Heart left ventricle (tissue), 16 donors: Measurements from ENCODE around the gene HOXA9. TPM values are rescaled to one million over a fixed set of nuclear protein-coding genes. Genes with fewer than 3 reads are reported as not detected.

Source experiments
- ATAC-seq, 4 donors: fragments of 200-7000 bp; cut with Tn5 transposase; one replicate each; pipeline ENCODE4 v1.9.1; 2020 to 2022; ENCODE audit warnings: moderate library complexity in 4 of 4, mild to moderate bottlenecking in 3 of 4, moderate number of reproducible peaks in 1 of 4
- DNase-seq, 5 donors: peaks; one replicate each; pipeline ENCODE4 v3.0.0-alpha.2; 2020
- H3K27ac ChIP-seq, 12 donors: fragments of 200-600 bp; sonication (generic) in 4 of 12; one replicate each; pipeline versions ENCODE4 v1.5.0 to v1.8.0; 2016 to 2022; ENCODE audit warnings: mild to moderate bottlenecking in 2 of 12
- H3K27me3 ChIP-seq, 9 donors: fragments of 200-600 bp; sonication (generic) in 2 of 9; one replicate each; pipeline versions ENCODE4 v1.5.1 to v1.8.0; 2016 to 2022; ENCODE audit warnings: mild to moderate bottlenecking in 3 of 9
- H3K36me3 ChIP-seq, 9 donors: fragments of 200-600 bp; sonication (generic) in 2 of 9; one replicate each; pipeline versions ENCODE4 v1.5.0 to v1.8.0; 2018 to 2022; ENCODE audit warnings: mild to moderate bottlenecking in 2 of 9
- H3K4me1 ChIP-seq, 12 donors: fragments of 200-600 bp; sonication (generic) in 4 of 12; one replicate each; pipeline versions ENCODE4 v1.5.0 to v1.8.0; 2016 to 2022; ENCODE audit warnings: mild to moderate bottlenecking in 3 of 12
- H3K4me3 ChIP-seq, 12 donors: fragments of 200-600 bp; sonication (generic) in 4 of 12; one replicate each; pipeline versions ENCODE4 v1.5.0 to v1.8.0; 2017 to 2022; ENCODE audit warnings: mild to moderate bottlenecking in 9 of 12, moderate library complexity in 4 of 12
- H3K9me3 ChIP-seq, 12 donors: fragments of 200-600 bp; sonication (generic) in 4 of 12; one replicate each; pipeline versions ENCODE4 v1.5.0 to v1.8.0; 2016 to 2022; ENCODE audit warnings: mild to moderate bottlenecking in 1 of 12
- CTCF ChIP-seq, 12 donors: fragments of 200-600 bp; sonication (generic) in 4 of 12; IDR thresholded peaks; one replicate each; pipeline versions ENCODE4 v1.5.0 to v1.8.0; 2018 to 2022; ENCODE audit warnings: antibody characterized with exemption in 12 of 12, mild to moderate bottlenecking in 5 of 12
- POLR2A ChIP-seq, 2 donors: fragments of 450-650 bp; IDR thresholded peaks; one replicate each; pipeline ENCODE4 v1.6.1; 2017; ENCODE audit warnings: antibody characterized with exemption in 2 of 2, mild to moderate bottlenecking in 2 of 2, moderate library complexity in 2 of 2
- WGBS, 4 donors: extraction: QIAGEN DNeasy Blood & Tissue Kit in 2 of 4; methylation state at CpG; one replicate each; pipeline versions ENCODE4 v1.1.5 to v1.1.7; 2013 to 2018; 5-methylcytosine and 5-hydroxymethylcytosine counted together
- intact Hi-C, 10 donors: fragments of 100-400 bp; cut with DNase I; formaldehyde crosslinking; loops; one replicate each; pipeline versions ENCODE4 v1.11.1 to v1.14.2; 2022
- long read RNA-seq, 3 donors: library from polyadenylated mRNA; unstranded; transcript quantifications; one replicate each; pipeline ENCODE4 v2.0.0, GENCODE V29; 2020 to 2021
- polyA plus RNA-seq, 2 donors: library from polyadenylated mRNA; stranded (reverse); fragments of 200-250 nt; gene quantifications; one replicate each; pipeline ENCODE4 v1.2.3, GENCODE V29; 2013
- total RNA-seq, 9 donors: library from RNA; depleted of rRNA in 2 of 9; stranded (reverse); fragments of >200 nt in 2 of 9; fragmentation: NEBNext Ultra II Directional in 3 of 9; extraction: Animal tissue kit (Norgen Biotek cat#: 25700) in 3 of 9; gene quantifications; one replicate each; pipeline versions ENCODE4 v1.1.0 to v1.2.4, GENCODE V29; 2016 to 2023
- donor health status: ischemic (EF 13 %, LVEDD 7.1; RV severe dilation, severe dysfunction).
- donor health status: healthy with polysubstance abuse.
- donor health status: DM: no; HTN: yes; CAD: no.
- donor health status: DM: no; HTN: no; CAD: no.
- donor health status: ischemic (EF 25% LVEDD 6.9; RV normal size, moderate dysfunction).
- donor health status: ischemic (EF 25% LVEDD 5.7; RV mildly dilated, moderate dysfunction).
- donor health status: healthy.
- donor health status: DM: yes; HTN: yes; CAD: no.
- donor health status: ischemic (EF 35%, LVEDD 5.7; RV mildly dilated, moderate dysfunction).
- donor health status: nonischemic (EF 11% LVEDD 7.7; RV severe dilation, severe dysfunction).
- donor health status: DM: yes; HTN: yes; CAD: no.
- donor health status: PGD.
- donor health status: ischemic (EF 29% LVEDD 5.4; RV normal size, mild dysfunction).
- donor health status: nonischemic (EF 23%, LVEDD 6.1; RV moderate dilation, normal function).

The HOXA9 gene
- total RNA-seq (under 1 TPM in 1 of 9 donors, not detected in 8; 0.29 TPM), polyA plus RNA-seq (not detected)
- long read RNA-seq, donor 1, result 0 reads
- long read RNA-seq, donor 2, result 0 reads
- long read RNA-seq, donor 3, result 0 reads

DNA sequence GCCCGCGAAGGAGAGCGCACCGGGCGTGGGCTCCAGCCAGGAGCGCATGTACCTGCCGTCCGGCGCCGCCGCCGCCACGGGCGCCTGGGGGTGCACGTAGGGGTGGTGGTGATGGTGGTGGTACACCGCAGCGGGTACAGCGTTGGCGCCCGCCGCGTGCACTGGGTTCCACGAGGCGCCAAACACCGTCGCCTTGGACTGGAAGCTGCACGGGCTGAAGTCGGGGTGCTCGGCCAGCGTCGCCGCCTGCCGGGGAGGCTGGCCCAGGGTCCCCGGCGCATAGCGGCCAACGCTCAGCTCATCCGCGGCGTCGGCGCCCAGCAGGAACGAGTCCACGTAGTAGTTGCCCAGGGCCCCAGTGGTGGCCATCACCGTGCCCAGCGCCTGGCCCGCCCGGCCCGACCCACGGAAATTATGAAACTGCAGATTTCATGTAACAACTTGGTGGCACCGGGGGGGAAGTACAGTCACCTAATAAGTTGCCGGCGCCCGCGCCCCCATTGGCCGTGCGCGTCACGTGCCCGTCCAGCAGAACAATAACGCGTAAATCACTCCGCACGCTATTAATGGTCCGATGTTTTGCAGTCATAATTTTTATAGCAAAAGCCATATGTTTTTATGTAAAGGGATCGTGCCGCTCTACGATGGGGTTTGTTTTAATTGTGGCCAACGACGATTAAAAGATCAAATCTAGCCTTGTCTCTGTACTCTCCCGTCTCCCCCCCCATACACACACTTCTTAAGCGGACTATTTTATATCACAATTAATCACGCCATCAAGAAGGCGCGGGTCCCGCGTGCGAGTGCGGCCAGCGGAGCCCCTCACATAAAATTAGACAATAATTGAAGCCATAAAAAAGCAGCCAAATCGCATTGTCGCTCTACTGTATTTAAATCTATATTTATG is at the start of gene HOXA9:
TSS of gene HOXA9 (minus strand) at position 449 of the 907 bp plus-strand sequence. CDS start at position 369, 80 bp downstream.
- Histone ChIP-seq H3K9me3 (no peaks in the 10 kb centered on the region), H3K4me1 (peaks cover 0 to 60% (median 19%) of the 10 kb centered on the region in 12 donors), H3K27me3 (peaks cover 79 to 100% (median 98%) of the 10 kb centered on the region in 9 donors), H3K36me3 (no peaks in the 10 kb centered on the region), H3K4me3 (peak within 1 kb of the TSS in 11 of 12 donors; percentile 6 to 51 (median 17)), H3K27ac (peak within 1 kb of the TSS in 1 of 12 donors; percentile 91)
- no peak for TF ChIP-seq POLR2A (IDR thresholded peaks at IDR 0.05)
- TF ChIP-seq CTCF (IDR thresholded peaks at IDR 0.05), result peak in 1 of 12 donors; percentile 8
- intact Hi-C loops, result loop anchor here in 7 of 10 donors (10.0 kb wide), 6 partner anchors 801 to 1311 kb away; no protein-coding TSS in a partner anchor
- ATAC-seq (no peak), DNase-seq (peak in 2 of 5 donors; percentile 33 to 74)
- 4 to 7% (median 6%) methylated on average over 50 to 82 of the region's 82 CpGs for WGBS, 4 donors

DNA sequence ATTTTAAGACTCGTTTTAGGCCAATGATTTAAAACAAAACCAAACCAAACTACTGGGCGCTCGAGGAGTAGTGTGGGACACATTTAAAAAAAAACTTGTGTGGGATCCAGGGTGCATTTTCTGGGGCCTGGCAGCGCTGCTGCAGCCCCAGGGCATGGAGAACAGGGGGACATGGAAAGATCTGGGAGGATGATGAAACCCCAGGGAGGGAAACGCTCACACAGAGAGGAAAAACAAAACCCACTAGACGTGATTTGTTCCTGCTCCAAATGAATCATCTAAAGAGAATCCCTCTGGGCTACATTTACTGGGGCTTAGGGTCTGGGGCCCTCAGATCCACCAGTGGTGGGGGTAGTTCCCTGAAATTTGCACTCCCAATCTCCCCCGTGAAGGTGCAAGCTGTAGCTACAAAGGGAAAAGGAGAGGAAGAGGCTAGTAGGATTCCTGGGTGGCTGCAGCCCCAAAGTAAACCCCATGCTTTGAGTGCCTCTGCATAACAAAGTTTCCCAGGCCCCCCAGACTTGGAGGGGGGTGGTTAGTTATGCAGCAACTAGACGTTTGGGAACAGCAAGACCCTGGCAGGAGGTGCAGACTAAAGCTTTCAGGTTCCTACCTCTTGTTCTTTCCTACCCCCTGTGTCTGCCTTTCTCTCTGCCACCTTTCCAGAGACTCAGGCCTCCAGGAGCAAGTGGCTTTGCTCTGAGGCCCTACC is 49.1 kb upstream of the HOXA9 start:
- Histone ChIP-seq H3K4me1 (peaks cover 0 to 22% (median 7%) of the 10 kb centered on the region in 12 donors), H3K36me3 (no peaks in the 10 kb centered on the region), H3K9me3 (no peaks in the 10 kb centered on the region), H3K27me3 (peaks cover 45 to 99% (median 73%) of the 10 kb centered on the region in 9 donors), H3K27ac (no peak overlapping the region), H3K4me3 (no peak overlapping the region)
- TF ChIP-seq POLR2A (IDR thresholded peaks at IDR 0.05), result no peak
- TF ChIP-seq CTCF (IDR thresholded peaks at IDR 0.05), result no peak
- DNase-seq, result no peak
- 38 to 54% (median 52%) methylated on average over 8 of the region's 8 CpGs for WGBS, 4 donors
- no peak for ATAC-seq
- intact Hi-C loops, result loop anchor here in 8 of 10 donors (5.0 to 10.0 kb wide), 5 partner anchors 360 to 808 kb away; no protein-coding TSS in a partner anchor

DNA sequence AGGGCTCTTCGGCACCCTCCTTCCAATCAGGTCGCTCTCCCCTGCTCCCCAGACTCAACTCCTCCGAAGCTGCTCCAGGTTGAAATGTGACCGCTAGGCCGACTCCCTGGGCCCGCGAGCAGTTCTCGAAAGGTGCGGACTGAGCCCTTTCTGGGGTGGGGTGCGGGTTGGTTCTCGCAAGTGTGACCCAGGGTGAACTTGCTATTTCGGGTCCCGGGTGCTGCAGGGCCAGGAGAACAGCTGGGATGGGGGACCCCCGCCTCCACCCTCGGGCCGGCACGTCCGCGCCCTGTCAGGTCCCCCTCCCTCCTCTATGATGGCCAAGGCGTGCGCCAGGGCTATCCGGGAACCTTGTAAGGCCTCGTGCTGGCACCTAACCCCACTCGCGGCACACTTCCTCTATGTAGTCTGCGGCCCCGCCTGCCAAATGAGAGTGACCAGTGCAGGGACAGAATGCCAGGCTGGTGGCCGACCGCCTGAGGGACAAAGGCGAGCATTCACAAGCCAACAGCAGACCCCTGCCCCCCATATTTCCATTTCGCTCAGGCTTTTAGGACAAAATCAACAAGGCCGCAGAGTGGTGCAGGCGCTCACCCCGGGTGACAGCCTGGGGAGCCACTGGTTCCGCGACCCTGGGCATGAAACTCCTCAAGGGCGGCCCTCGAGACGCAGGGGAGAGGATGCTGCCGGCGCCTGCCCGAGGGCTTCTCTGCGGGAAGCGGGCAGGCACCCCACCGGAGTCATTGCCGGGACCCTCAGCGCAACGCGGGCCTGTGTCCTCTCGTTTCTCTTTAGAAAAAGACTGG is 48.3 kb upstream of the HOXA9 start:
- H3K27me3 ChIP-seq, result peaks cover 45 to 99% (median 74%) of the 10 kb centered on the region in 9 donors
- no peaks in the 10 kb centered on the region for H3K9me3 ChIP-seq
- peaks cover 0 to 22% (median 7%) of the 10 kb centered on the region in 12 donors for H3K4me1 ChIP-seq
- no peaks in the 10 kb centered on the region for H3K36me3 ChIP-seq
- H3K4me3 ChIP-seq, result no peak overlapping the region
- TF ChIP-seq POLR2A (IDR thresholded peaks at IDR 0.05) (no peak), CTCF (IDR thresholded peaks at IDR 0.05) (no peak)
- 22 to 40% (median 31%) methylated on average over 30 to 50 of the region's 50 CpGs for WGBS, 4 donors
- DNase-seq (no peak), ATAC-seq (peak in 1 of 4 donors; percentile 9)
- intact Hi-C loops, result loop anchor here in 8 of 10 donors (5.0 to 10.0 kb wide), 5 partner anchors 361 to 809 kb away; no protein-coding TSS in a partner anchor
- no peak overlapping the region for H3K27ac ChIP-seq
